Transverse colon (tissue), 4 donors: Measurements from ENCODE around the gene GSTP1.

Source experiments
- EP300 ChIP-seq: sonication (generic); formaldehyde crosslinking; IDR thresholded peaks from one replicate; pipeline ENCODE4 v1.6.1; 2017; ENCODE audit warnings: antibody characterized with exemption, low read depth
- POLR2A ChIP-seq: fragments of 450-650 bp; IDR thresholded peaks from one replicate; pipeline ENCODE4 v1.6.1; 2016; ENCODE audit warnings: antibody characterized with exemption, mild to moderate bottlenecking, moderate library complexity
- POLR2AphosphoS5 ChIP-seq, 3 donors: sonication (generic); formaldehyde crosslinking; IDR thresholded peaks; one replicate each; pipeline ENCODE4 v1.6.1; 2016; ENCODE audit warnings: antibody characterized with exemption in 3 of 3
- TF ChIP-seq, protein P1 (sequence below), 5 experiments: fragments of 200-600 bp in 3 of 5; fragments of 450-650 bp in 2 of 5; sonication (generic) in 3 of 5; IDR thresholded peaks; 1 replicate in 2 of 5; 2 replicates in 3 of 5; pipeline ENCODE4 v1.5.1; 2016 to 2017; ENCODE audit warnings: antibody characterized with exemption in 5 of 5, inconsistent platforms in 3 of 5, mild to moderate bottlenecking in 2 of 5, moderate library complexity in 1 of 5

DNA sequence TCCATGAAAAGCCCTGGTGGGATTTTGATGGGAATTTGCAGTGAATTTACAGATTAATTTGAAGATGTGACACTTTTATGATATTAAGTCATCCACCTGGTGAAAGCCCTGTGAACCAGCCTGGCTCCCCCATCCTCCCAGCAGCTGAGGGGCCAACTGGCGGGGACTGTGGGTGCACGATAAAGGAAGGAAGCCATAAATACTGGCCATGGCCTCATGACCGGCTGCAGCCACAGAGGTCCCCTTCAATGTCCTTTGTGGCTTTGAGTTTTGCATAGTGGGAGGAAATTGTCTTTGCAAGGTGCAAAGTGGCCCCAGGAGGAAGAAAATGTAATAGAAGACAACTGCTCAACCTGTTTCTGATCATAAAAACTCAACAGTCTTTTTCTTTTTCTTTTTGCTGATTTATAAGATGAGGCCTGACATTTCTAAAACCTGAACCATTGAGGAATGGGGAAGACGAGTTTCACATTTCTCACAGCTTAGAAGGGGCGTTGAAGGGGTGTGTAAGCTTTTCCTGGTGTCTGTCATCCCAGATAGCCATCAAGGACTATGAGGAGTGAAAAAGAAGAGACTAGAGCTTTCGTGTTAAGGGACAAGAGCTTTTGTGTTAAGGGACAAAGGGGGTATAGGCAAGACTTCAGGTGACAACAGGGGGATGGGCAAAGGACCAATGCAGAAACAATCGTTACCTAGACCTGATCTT, 16.9 kb downstream of the GSTP1 start:
- TF ChIP-seq, protein P1, sequence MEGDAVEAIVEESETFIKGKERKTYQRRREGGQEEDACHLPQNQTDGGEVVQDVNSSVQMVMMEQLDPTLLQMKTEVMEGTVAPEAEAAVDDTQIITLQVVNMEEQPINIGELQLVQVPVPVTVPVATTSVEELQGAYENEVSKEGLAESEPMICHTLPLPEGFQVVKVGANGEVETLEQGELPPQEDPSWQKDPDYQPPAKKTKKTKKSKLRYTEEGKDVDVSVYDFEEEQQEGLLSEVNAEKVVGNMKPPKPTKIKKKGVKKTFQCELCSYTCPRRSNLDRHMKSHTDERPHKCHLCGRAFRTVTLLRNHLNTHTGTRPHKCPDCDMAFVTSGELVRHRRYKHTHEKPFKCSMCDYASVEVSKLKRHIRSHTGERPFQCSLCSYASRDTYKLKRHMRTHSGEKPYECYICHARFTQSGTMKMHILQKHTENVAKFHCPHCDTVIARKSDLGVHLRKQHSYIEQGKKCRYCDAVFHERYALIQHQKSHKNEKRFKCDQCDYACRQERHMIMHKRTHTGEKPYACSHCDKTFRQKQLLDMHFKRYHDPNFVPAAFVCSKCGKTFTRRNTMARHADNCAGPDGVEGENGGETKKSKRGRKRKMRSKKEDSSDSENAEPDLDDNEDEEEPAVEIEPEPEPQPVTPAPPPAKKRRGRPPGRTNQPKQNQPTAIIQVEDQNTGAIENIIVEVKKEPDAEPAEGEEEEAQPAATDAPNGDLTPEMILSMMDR (IDR thresholded peaks at IDR 0.05): no peak
- TF ChIP-seq POLR2AphosphoS5 (IDR thresholded peaks at IDR 0.05) (no peak), POLR2A (no peak), EP300 (no peak)
